GM12864 (cell line): ENCODE data around the gene CACNB3.

Source experiments
- DNase-seq: peaks from one replicate; pipeline ENCODE4 v3.0.0-alpha.2; 2011; ENCODE audit warnings: low read depth
- H3K4me3 ChIP-seq: 2 replicates; pipeline ENCODE4 v1.5.1; 2011; ENCODE audit warnings: mild to moderate bottlenecking, low read depth, low read length, control low read depth
- TF ChIP-seq, protein P1 (sequence below): IDR thresholded peaks from 2 replicates; pipeline ENCODE4 v1.5.1; 2011; ENCODE audit warnings: low read depth, mild to moderate bottlenecking, moderate library complexity, low read length, control low read depth, inconsistent platforms; ENCODE audit errors: missing control alignments

Gene CACNB3

DNA sequence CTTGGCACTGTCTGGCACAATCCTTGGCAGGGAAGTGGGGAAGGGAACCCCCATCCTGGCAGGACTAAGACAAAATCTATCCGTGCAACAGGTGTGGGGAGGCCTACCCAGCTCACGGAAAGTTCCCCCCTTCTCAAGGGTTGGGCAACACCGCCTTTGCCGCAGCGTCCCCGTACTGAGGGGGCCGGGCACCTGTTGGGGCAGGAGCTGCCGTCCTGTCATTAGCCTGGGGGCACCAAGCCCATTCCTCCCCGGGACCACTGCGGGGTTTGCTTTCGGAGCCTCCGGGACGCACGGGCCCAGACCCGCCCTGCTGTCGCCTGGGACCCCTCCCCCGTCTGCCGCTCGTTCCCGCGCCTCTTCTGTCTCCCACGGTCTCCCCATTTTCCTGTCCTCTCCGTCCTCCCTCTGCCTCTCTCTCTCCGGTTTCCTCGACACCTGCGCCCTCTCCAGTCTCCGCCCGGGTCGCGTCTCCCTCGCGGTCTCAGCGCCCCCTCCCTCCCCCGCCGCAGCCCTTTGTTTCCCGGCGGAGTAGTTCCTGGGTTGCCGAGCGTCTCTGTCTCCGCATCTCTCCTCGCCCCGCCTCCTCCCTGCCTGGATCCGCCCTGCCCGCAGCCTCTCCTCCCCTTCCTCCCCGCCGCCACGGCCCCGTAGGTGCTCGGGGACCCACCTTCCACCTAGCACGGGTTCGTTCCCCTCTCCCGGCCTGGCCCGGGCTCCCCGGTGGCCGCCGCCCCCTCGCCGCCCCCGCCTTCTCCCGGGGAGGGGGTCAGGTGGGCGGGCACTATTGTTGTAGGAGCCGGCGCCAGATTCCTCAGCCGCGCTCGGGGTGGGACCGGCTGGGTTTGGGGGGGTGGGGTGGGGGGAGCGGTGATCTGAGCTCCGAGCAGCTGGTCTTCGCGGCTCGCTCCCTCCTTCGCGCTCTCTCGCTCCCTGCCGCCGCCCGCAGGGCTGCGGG is at the start of gene CACNB3:
Gene CACNB3, plus strand, starts transcription at position 624 of the 958 bp plus-strand sequence. CDS start 434 bp downstream, outside the sequence.
- TF ChIP-seq, protein P1, sequence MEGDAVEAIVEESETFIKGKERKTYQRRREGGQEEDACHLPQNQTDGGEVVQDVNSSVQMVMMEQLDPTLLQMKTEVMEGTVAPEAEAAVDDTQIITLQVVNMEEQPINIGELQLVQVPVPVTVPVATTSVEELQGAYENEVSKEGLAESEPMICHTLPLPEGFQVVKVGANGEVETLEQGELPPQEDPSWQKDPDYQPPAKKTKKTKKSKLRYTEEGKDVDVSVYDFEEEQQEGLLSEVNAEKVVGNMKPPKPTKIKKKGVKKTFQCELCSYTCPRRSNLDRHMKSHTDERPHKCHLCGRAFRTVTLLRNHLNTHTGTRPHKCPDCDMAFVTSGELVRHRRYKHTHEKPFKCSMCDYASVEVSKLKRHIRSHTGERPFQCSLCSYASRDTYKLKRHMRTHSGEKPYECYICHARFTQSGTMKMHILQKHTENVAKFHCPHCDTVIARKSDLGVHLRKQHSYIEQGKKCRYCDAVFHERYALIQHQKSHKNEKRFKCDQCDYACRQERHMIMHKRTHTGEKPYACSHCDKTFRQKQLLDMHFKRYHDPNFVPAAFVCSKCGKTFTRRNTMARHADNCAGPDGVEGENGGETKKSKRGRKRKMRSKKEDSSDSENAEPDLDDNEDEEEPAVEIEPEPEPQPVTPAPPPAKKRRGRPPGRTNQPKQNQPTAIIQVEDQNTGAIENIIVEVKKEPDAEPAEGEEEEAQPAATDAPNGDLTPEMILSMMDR, result no peak
- peak within 1 kb of the TSS; percentile 60 for H3K4me3 ChIP-seq
- DNase-seq, result no peak

GRCh38 chr12:48768736-48769135 is 49.6 kb upstream of the CACNB3 start:
- TF ChIP-seq, protein P1, result no peak
- H3K4me3 ChIP-seq, result no peak overlapping the region
- no peak for DNase-seq

DNA sequence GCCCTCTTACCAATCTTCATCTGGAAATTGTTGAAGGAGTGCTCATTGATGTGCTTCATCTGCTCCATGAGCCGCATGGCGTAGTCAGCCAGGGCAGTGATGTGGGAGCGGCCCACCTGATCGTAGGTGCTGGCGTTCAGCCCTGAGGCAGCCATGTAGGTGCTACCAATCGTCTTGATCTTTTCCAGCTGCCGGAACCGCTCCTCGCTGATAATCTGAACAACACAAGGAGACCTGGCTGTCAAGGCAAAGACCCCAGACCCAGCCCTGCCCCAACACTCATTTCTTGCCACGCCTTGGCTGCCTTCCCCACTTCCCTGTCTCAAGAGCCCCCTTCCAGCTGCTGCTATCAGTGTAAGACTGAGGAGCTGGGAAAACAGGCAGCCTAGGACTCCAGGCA is 47.5 kb upstream of the CACNB3 start:
- no peak for DNase-seq
- no peak overlapping the region for H3K4me3 ChIP-seq
- TF ChIP-seq, protein P1, result no peak

- TF ChIP-seq, protein P1, result no peak
- no peak for DNase-seq
These were observed 46.6 kb upstream of the CACNB3 start for GRCh38 chr12:48771588-48772112.

DNA sequence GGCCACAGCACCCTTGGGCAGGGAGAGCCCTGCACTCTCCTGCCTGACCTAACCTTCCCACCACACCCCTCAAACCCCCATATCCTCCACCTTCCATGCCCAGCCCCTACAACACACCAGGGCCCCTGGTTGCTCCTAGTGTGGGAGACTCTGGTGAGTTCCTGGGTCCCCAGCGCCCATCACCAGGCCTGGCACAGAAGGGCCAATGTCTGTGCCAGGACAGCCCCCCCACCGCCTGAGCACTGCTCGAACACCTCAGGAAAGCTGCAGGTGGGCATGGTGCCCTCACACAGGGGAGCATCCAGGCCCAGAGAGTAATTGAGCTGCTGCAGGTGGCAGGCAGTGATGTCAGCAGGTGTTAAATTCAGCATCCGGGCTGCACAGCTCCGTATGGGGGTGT is 44.6 kb upstream of the CACNB3 start:
- TF ChIP-seq, protein P1, result no peak
- DNase-seq, result no peak
- H3K4me3 ChIP-seq, result no peak overlapping the region

More at GRCh38 chr12:48771588-48772112, 46.6 kb upstream of the CACNB3 start:
- no peak overlapping the region for H3K4me3 ChIP-seq

- TF ChIP-seq, protein P1, result no peak
- no peak overlapping the region for H3K4me3 ChIP-seq
- no peak for DNase-seq
These were observed 43.8 kb upstream of the CACNB3 start for GRCh38 chr12:48774516-48774915.
